ENCODE measurements around the gene SNRPA1. TPM values are rescaled to one million over a fixed set of nuclear protein-coding genes. Genes with fewer than 3 reads are reported as not detected.

The SNRPA1 gene
- total and polyA plus RNA-seq, 2 donors (not counting 1 experiment from before 2014, with no cell fraction given) = 97.7 to 113 TPM

DNA sequence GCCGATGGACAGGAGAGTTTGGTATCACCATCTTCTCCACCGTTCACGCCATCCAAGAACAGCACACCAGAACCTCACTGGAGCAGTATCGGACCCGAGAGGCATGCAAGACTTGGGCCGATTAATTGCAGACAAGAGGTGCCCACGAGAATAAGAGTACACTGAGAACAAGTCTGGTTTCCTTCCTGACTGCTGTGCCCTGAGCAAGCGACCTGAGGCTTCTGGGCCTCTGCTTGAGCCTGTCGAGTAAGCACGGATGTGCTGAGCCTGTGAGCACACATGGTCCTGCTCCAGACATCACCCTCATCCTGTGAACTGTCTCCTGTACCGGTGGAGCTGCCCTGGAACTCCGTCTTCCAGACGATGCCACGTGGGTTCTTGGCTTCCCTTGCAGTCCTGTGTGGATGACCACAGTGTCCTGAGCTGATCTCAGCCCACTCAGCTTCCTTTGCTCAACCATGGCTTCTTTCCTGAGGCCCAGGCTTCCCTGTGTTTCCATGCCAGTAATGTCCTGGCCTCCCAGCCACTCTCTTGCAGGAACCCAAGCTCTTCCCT is 34.3 kb upstream of the SNRPA1 start:
- H3K36me3 ChIP-seq (replicated peaks in 1 of 2; ENCODE audit: control extremely low read depth in 1 of 2, control insufficient read depth in 1 of 2, extremely low read depth in 1 of 2, insufficient read depth in 2 of 2, low read length in 1 of 2) = no peaks in the 10 kb centered on the region
- no peak overlapping the region for H2AFZ ChIP-seq (ENCODE audit: insufficient read depth, low read depth, low read length, poor library complexity, severe bottlenecking)
- POLR2A ChIA-PET = no interaction called here
- H3K27ac ChIP-seq (ENCODE audit: low read length in 2 of 2) = no peak overlapping the region
- H4K20me1 ChIP-seq (ENCODE audit: control insufficient read depth, insufficient read depth, low read length, poor library complexity, severe bottlenecking) = no peaks in the 10 kb centered on the region
- TF ChIP-seq, protein P1, sequence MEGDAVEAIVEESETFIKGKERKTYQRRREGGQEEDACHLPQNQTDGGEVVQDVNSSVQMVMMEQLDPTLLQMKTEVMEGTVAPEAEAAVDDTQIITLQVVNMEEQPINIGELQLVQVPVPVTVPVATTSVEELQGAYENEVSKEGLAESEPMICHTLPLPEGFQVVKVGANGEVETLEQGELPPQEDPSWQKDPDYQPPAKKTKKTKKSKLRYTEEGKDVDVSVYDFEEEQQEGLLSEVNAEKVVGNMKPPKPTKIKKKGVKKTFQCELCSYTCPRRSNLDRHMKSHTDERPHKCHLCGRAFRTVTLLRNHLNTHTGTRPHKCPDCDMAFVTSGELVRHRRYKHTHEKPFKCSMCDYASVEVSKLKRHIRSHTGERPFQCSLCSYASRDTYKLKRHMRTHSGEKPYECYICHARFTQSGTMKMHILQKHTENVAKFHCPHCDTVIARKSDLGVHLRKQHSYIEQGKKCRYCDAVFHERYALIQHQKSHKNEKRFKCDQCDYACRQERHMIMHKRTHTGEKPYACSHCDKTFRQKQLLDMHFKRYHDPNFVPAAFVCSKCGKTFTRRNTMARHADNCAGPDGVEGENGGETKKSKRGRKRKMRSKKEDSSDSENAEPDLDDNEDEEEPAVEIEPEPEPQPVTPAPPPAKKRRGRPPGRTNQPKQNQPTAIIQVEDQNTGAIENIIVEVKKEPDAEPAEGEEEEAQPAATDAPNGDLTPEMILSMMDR (IDR thresholded peaks at IDR 0.05) = no peak
- TF ChIP-seq EZH2 (IDR thresholded peaks at IDR 0.05; ENCODE audit: borderline replicate concordance, insufficient read depth, low read depth, low read length, poor library complexity, severe bottlenecking) = no peak
- DNase-seq (no peak), ATAC-seq (ENCODE audit: low read depth) (no peak)
- peaks cover 2% of the 10 kb centered on the region for H3K9me3 Mint-ChIP-seq (ENCODE audit: insufficient read depth)
- H3K27me3 ChIP-seq (replicated peaks in 1 of 4; ENCODE audit: control extremely low read depth in 1 of 4, control insufficient read depth in 3 of 4, insufficient read depth in 4 of 4, low read length in 3 of 4) = peaks cover 0 to 21% (median 0%) of the 10 kb centered on the region in 4 experiments
- peaks cover 0 to 6% of the 10 kb centered on the region in 2 donors for H3K4me1 ChIP-seq (ENCODE audit: control insufficient read depth in 2 of 2, insufficient read depth in 2 of 2, low read length in 2 of 2)
- no peak overlapping the region for H3K4me3 ChIP-seq (ENCODE audit: control extremely low read depth in 1 of 5, extremely low read depth in 1 of 5, insufficient read depth in 1 of 5, low read depth in 2 of 5, low read length in 4 of 5)
- H3K9ac ChIP-seq (ENCODE audit: low read length) = no peak overlapping the region
- no peak overlapping the region for H3K4me3 Mint-ChIP-seq
- no peaks in the 10 kb centered on the region for H3K79me2 ChIP-seq (ENCODE audit: control insufficient read depth, insufficient read depth, low read length)
- H3K27me3 Mint-ChIP-seq = peaks cover 42% of the 10 kb centered on the region
- H3K4me2 ChIP-seq (replicated peaks; ENCODE audit: low read depth, low read length, poor library complexity, severe bottlenecking) = no peak overlapping the region
- peaks cover 0 to 39% (median 11%) of the 10 kb centered on the region in 3 donors for H3K9me3 ChIP-seq (ENCODE audit: control extremely low read depth in 1 of 3, control insufficient read depth in 2 of 3, insufficient read depth in 1 of 3, low read length in 2 of 3)
- intact Hi-C loops (cut with micrococcal nuclease) = no loop called here
- CTCF ChIA-PET = no interaction called here
- 77% methylated on average over 14 of the region's 14 CpGs for WGBS (ENCODE audit: insufficient coverage)
- H3K27ac Mint-ChIP-seq = no peak overlapping the region
- peaks cover 3% of the 10 kb centered on the region for H3K4me1 Mint-ChIP-seq

DNA sequence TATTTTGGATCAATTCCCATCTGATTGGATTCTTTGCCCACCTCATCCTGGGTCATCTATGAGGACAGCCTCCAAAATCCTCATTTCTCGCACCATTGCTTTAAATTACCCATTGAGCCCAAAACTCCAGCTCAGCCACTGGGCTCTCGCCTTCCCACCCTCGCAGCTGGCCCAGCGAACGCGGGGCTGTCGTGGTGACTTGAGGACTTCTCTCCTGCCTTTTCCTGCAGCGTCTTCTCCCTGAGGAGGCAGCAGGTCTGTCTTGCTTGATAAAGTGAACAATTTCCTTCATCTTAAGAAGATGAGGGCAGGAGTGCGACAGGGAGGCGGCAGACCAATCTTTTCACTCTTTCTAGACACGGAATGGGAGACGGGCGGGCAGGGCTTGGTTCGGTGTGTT is 33.0 kb upstream of the SNRPA1 start:
- Histone ChIP-seq H3K4me2 (replicated peaks; ENCODE audit: low read depth, low read length, poor library complexity, severe bottlenecking) (no peak overlapping the region), H3K9ac (ENCODE audit: low read length) (no peak overlapping the region), H3K27me3 (replicated peaks in 1 of 4; ENCODE audit: control extremely low read depth in 1 of 4, control insufficient read depth in 3 of 4, insufficient read depth in 4 of 4, low read length in 3 of 4) (peaks cover 0 to 21% (median 0%) of the 10 kb centered on the region in 4 experiments), H3K27ac (ENCODE audit: low read length in 2 of 2) (no peak overlapping the region), H3K4me3 (ENCODE audit: control extremely low read depth in 1 of 5, extremely low read depth in 1 of 5, insufficient read depth in 1 of 5, low read depth in 2 of 5, low read length in 4 of 5) (no peak overlapping the region), H3K79me2 (ENCODE audit: control insufficient read depth, insufficient read depth, low read length) (no peaks in the 10 kb centered on the region), H3K9me3 (ENCODE audit: control extremely low read depth in 1 of 3, control insufficient read depth in 2 of 3, insufficient read depth in 1 of 3, low read length in 2 of 3) (peaks cover 0 to 25% (median 0%) of the 10 kb centered on the region in 3 donors), H2AFZ (ENCODE audit: insufficient read depth, low read depth, low read length, poor library complexity, severe bottlenecking) (no peak overlapping the region), H3K36me3 (replicated peaks in 1 of 2; ENCODE audit: control extremely low read depth in 1 of 2, control insufficient read depth in 1 of 2, extremely low read depth in 1 of 2, insufficient read depth in 2 of 2, low read length in 1 of 2) (no peaks in the 10 kb centered on the region), H3K4me1 (ENCODE audit: control insufficient read depth in 2 of 2, insufficient read depth in 2 of 2, low read length in 2 of 2) (no peaks in the 10 kb centered on the region), H4K20me1 (ENCODE audit: control insufficient read depth, insufficient read depth, low read length, poor library complexity, severe bottlenecking) (no peaks in the 10 kb centered on the region)
- intact Hi-C loops (cut with micrococcal nuclease) = no loop called here
- H3K27ac Mint-ChIP-seq = no peak overlapping the region
- ChIA-PET CTCF (no interaction called here), POLR2A (no interaction called here)
- H3K4me1 Mint-ChIP-seq = no peaks in the 10 kb centered on the region
- no peak for TF ChIP-seq EZH2 (IDR thresholded peaks at IDR 0.05; ENCODE audit: borderline replicate concordance, insufficient read depth, low read depth, low read length, poor library complexity, severe bottlenecking)
- TF ChIP-seq, protein P1 (IDR thresholded peaks at IDR 0.05) = no peak
- H3K4me3 Mint-ChIP-seq = no peak overlapping the region
- DNase-seq (no peak), ATAC-seq (ENCODE audit: low read depth) (no peak)
- 75% methylated on average over 11 of the region's 14 CpGs for WGBS (ENCODE audit: insufficient coverage)
- H3K9me3 Mint-ChIP-seq (ENCODE audit: insufficient read depth) = peaks cover 2% of the 10 kb centered on the region
- H3K27me3 Mint-ChIP-seq = peaks cover 42% of the 10 kb centered on the region

All from B cell (primary cell).